GM19455 (cell line): Measurements from ENCODE around the gene RELA.
"Not testable (repeated sequence)": the region's sequence is repeated elsewhere in the genome, so short reads cannot be mapped to it uniquely, and the experiment has no call there.

Source experiments
- ATAC-seq: cut with Tn5 transposase; IDR thresholded peaks from one replicate; pipeline ENCODE4 v1.9.1; 2021; ENCODE audit not compliant: unreplicated experiment

Gene RELA

GRCh38 chr11:65672180-65672860 is 9.6 kb upstream of the RELA start:
- ATAC-seq = no peak

DNA sequence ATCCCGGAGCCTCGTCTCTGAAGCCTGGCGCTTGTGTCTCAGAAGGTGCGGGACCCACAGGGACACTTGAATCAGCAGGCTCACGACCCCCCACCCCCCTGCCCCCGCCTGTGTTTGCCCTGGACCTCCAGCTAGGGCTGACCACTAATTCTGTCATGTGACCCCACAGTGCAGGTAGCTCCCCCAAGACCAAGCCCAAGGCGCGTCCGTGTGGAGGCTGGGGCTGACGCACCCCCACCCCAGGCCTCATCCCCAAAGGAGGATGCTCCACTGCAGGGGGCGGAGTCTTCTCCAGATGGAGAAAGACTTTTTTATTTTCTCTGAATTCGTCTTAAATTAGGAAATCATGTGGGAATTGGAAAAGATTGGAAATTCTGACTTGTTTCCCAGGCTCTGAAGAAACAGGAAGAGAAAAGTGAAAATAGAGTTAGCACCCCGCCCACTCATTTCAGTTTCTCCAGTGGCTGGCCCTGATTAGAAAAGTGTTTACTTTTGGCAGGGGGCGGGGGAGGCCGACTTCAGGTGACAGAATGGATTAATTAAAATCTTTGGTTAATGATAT is 1.0 kb upstream of the RELA start:
- peak; percentile 16 for ATAC-seq

GRCh38 chr11:65662247-65662798 is 393 bp downstream of the RELA start:
- ATAC-seq = peak; percentile 12

DNA sequence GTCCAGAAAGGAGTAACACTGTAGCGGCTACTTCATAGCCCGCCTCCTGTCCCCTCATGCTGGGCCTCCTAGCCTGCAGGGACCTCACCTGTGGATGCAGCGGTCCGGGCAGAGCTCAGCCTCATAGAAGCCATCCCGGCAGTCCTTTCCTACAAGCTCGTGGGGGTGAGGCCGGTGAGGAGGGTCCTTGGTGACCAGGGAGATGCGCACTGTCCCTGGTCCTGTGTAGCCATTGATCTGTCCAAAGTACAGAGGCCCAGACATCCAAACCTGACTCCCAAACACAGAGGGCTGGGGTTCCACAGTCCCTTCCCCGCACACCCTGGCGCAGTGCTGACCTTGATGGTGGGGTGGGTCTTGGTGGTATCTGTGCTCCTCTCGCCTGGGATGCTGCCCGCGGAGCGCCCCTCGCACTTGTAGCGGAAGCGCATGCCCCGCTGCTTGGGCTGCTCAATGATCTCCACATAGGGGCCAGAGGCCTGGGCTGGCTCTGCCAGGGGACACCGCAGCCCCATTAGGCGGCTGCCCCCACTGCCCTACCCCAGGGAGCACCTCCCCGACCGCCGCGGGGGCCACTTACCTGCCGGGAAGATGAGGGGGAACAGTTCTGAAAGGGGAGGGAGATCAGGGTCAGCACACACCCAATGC is 993 bp downstream of the RELA start:
- ATAC-seq = no peak

GRCh38 chr11:65660908-65661307 is 1.8 kb downstream of the RELA start:
- ATAC-seq = not testable (repeated sequence)

DNA sequence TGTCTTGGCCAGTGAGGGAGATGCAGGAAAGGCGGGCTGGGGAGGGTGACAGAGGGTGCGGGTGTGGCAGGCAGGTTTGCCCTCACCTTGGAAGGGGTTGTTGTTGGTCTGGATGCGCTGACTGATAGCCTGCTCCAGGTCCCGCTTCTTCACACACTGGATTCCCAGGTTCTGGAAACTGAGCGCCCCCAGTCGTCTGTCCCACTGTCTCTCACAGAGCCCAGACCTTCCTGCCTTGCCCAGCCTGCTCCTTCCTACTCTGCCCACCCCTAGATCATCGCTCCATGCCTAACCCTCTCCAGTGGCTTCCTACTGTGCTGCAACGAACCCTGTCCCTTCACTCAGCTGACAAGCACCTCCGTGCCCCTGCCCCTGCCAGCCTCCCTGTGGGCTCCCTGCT is 2.7 kb downstream of the RELA start:
- no peak for ATAC-seq

GRCh38 chr11:65658174-65659021 is 4.3 kb downstream of the RELA start:
- no peak for ATAC-seq

DNA sequence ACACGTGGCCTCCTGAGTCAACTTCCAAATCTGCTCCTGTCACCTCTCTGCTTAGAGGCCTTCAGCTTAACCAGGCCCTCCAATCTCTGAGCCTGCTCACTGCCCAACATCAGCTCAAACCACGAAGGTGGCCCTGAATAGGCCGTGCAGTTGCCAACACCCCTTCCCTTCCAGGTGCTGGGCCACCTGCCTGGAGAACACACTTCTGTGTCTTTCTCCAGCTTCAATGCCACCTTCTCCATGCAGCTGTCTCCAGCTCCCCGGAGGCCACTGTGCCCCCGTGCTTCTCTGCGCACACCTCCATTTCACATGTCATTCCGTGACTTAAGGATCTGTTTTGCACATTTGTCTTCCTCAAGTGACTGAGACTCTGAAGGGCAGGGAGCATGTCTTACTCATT is 5.3 kb downstream of the RELA start:
- ATAC-seq = no peak

- ATAC-seq = no peak
These were observed 7.0 kb downstream of the RELA start for GRCh38 chr11:65655570-65656332.

DNA sequence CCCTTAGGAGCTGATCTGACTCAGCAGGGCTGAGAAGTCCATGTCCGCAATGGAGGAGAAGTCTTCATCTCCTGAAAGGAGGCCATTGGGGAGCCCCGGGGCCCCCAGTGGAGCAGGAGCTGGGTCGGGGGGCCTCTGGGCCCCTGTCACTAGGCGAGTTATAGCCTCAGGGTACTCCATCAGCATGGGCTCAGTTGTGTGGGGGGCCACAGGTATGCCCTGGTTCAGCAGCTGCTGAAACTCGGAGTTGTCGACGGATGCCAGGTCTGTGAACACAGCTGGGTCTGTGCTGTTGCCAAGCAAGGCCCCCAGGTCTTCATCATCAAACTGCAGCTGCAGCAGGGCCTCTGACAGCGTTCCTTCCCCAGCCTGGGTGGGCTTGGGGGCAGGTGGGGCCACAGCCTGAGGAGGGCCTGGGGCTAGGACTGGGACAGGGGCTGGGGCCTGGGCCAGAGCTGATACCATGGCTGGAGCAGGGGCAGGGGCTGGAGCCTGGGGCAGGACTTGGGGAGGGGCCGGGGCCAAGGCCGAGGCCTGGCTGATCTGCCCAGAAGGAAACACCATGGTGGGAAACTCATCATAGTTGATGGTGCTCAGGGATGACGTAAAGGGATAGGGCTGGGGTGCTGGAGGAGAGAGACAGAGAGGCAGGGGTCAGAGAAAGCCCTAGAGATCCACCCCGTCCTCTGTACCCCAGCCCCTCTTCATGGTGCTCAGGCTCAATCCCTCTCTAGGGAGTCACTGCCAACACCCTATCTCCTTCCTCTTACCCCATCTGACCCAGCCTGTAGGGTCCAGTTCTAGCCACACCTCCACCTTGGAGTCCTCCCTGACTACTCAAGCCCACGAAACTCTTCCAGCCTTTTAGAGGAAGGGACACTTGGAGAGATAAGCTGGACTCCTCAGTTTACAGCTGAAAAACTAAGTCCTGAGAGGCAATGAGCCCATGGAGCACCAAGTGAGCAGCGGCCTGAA is 8.1 kb downstream of the RELA start:
- ATAC-seq = no peak

GRCh38 chr11:65653229-65654225 is 9.2 kb downstream of the RELA start:
- ATAC-seq = no peak

DNA sequence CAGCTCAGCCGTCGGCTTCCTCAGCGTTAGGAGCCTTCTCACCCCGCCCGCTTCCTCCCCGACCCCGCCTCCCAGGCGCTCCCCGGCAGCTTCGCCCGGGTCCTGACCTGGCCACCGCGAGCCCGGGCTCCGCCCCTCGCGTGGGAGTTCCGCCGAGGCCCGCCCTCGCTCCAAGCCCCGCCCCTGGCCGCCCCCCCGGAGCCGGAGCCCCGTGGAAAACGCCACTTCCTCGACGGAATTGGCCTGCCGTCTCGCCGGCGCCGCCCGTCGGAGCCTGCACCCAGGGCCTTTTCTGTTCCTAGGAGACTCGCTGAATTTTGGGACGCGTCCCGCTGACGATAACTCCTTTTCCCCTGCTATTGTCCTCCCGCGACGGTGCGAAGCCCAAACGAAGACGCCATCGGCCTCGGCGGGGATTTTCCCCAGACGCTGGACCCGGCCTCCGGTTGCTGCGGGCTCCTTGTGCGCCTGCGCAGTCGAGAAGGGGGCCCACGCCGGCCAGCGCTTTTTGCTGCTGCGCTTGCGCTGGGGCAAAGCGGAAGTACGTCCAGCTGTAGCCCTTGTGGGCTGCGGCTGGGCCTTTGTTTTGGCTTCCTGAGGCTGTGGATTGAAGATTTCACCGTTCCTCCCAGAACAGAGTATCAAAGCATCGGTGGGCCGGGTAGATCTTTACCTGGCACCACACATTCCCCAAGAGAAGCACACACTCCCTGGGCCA is 10.0 kb downstream of the RELA start:
- peak; percentile 75 for ATAC-seq

- ATAC-seq = no peak
These were observed 10.9 kb downstream of the RELA start for GRCh38 chr11:65651589-65652510.

DNA sequence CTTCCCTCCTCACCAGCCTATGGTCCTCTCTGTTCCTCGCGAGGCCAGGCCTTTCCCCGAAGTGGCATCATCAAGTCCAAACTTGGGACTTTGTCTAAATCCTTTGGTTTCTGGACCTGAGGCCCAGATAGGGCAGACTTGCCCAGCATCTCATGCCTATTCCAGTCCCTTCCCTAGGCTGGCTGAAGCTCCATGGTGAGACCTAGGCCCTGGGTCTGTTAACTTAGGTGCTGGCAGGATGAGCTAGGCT is 11.5 kb downstream of the RELA start:
- ATAC-seq = no peak

DNA sequence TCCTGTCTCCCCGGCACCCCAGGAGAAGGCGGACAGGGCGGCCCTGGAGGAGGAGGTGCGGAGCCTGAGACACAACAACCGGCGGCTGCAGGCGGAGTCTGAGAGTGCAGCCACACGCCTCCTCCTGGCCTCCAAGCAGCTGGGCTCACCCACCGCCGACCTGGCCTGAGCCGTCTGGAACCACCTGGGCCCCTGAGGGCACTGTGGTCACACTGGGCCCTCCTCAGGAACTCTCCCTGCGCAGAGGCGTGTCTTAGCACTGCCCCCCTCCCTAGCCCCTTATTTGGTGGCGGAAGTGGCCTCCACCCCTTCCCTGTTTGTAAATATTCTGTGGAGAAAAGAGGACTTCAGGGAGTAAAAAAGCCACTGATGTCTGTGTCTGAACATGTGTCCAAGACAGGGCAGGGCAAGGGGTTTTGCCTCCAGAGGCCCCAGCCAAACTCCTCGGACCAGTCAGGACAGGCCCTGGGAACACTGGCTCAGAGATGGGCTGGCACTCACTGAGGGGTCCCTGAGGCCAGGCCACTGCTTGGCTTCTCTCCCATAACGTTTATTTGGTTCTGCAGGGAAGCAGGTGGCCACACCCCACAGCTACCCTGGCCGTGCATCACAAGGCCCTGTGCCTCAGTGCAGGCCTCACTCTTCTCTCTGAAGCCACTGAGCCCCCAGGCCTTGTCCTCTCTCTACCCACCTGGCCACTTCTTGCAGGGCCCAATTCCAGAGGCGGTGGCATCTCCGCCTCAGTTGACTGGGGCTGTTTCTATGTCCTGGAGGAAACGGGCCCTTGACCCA is 12.0 kb downstream of the RELA start:
- ATAC-seq = no peak
